Large intestine (tissue), 3 donors: ENCODE measurements around the gene TUBA3E. TPM values are rescaled to one million over a fixed set of nuclear protein-coding genes. Genes with fewer than 3 reads are reported as not detected.
A peak's percentile ranks its signal among the peaks of the same experiment; 100 is the strongest.
"Not testable (repeated sequence)": the region's sequence is repeated elsewhere in the genome, so short reads cannot be mapped to it uniquely, and the experiment has no call there.

ENCODE experiments used
- DNase-seq, 2 donors: peaks; one replicate each; pipeline versions ENCODE4 v3.0.0 to v3.0.0-alpha.2; 2013
- H3K27ac ChIP-seq: one replicate; pipeline ENCODE4 v1.5.1; 2013; ENCODE audit warnings: low read length
- H3K27me3 ChIP-seq: 2 replicates; pipeline ENCODE4 v1.6.1; 2013; ENCODE audit warnings: low read length; ENCODE audit not compliant: control insufficient read depth, insufficient read depth
- H3K36me3 ChIP-seq: 2 replicates; pipeline ENCODE4 v1.6.1; 2013; ENCODE audit warnings: low read length; ENCODE audit not compliant: control insufficient read depth, insufficient read depth
- H3K4me1 ChIP-seq: one replicate; pipeline ENCODE4 v1.6.1; 2013; ENCODE audit warnings: low read length; ENCODE audit not compliant: control insufficient read depth, insufficient read depth
- H3K4me3 ChIP-seq: one replicate; pipeline ENCODE4 v1.5.1; 2013; ENCODE audit warnings: low read length
- H3K9me3 ChIP-seq: one replicate; pipeline ENCODE4 v1.6.1; 2013; ENCODE audit warnings: mild to moderate bottlenecking, low read depth, low read length, moderate library complexity; ENCODE audit not compliant: control insufficient read depth
- WGBS: methylation state at CpG from one replicate; pipeline ENCODE4 v1.1.5; 2013; ENCODE audit warnings: low lambda C conversion rate; ENCODE audit not compliant: insufficient coverage; 5-methylcytosine and 5-hydroxymethylcytosine counted together
- polyA plus RNA-seq: library from polyadenylated mRNA; unstranded; fragments of 120-200 nt; gene quantifications from one replicate; pipeline ENCODE4 v1.2.1, GENCODE V29; 2013

TUBA3E gene
- polyA plus RNA-seq, 1 donor, result 0.09 TPM

GRCh38 chr2:130154773-130155765, 43.2 kb downstream of the TUBA3E start:
- Histone ChIP-seq H3K36me3 (peaks cover 36% of the 10 kb centered on the region), H3K4me1 (no peaks in the 10 kb centered on the region), H3K4me3 (no peak overlapping the region), H3K27ac (no peak overlapping the region), H3K9me3 (no peaks in the 10 kb centered on the region), H3K27me3 (no peaks in the 10 kb centered on the region)
- DNase-seq, result no peak
- WGBS, result no CpG with 5 or more reads among the region's 29 CpGs

DNA sequence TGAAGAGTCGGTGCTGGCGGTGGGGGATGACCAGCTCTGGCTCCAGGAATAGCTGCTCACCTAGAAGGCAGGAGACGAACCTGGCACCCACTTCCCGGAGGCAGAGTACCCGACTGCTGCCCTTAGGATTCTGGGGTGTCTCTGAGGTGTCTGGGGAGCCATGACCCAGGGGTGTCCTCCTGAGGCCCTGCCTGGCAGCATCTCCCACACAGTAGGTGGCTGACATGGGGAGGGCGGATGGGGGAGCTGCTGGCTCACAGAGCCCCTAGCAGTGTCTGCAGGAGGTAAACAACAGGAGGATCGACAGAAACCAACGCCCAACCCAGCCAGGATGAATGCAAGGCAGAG, 43.8 kb downstream of the TUBA3E start:
- not testable (repeated sequence) for DNase-seq, H3K4me3 ChIP-seq, H3K4me1 ChIP-seq, H3K27me3 ChIP-seq, H3K27ac ChIP-seq, H3K9me3 ChIP-seq
- peaks cover 36% of the 10 kb centered on the region for H3K36me3 ChIP-seq
- no CpG with 5 or more reads among the region's 8 CpGs for WGBS

- H3K27me3 ChIP-seq, H3K9me3 ChIP-seq, DNase-seq, H3K4me1 ChIP-seq, H3K27ac ChIP-seq, H3K4me3 ChIP-seq: not testable (repeated sequence)
- H3K36me3 ChIP-seq, result peaks cover 33% of the 10 kb centered on the region
- WGBS, result 100% methylated on average over 1 of the region's 23 CpGs
Measured at GRCh38 chr2:130153721-130154422, 44.4 kb downstream of the TUBA3E start.

GRCh38 chr2:130152816-130153595, 45.2 kb downstream of the TUBA3E start:
- H3K4me1 ChIP-seq, result no peaks in the 10 kb centered on the region
- no peak overlapping the region for H3K27ac ChIP-seq
- no peak for DNase-seq
- no peak overlapping the region for H3K4me3 ChIP-seq
- H3K36me3 ChIP-seq, result peaks cover 28% of the 10 kb centered on the region
- no peaks in the 10 kb centered on the region for H3K9me3 ChIP-seq
- WGBS, result no CpG with 5 or more reads among the region's 25 CpGs
- no peaks in the 10 kb centered on the region for H3K27me3 ChIP-seq

DNA sequence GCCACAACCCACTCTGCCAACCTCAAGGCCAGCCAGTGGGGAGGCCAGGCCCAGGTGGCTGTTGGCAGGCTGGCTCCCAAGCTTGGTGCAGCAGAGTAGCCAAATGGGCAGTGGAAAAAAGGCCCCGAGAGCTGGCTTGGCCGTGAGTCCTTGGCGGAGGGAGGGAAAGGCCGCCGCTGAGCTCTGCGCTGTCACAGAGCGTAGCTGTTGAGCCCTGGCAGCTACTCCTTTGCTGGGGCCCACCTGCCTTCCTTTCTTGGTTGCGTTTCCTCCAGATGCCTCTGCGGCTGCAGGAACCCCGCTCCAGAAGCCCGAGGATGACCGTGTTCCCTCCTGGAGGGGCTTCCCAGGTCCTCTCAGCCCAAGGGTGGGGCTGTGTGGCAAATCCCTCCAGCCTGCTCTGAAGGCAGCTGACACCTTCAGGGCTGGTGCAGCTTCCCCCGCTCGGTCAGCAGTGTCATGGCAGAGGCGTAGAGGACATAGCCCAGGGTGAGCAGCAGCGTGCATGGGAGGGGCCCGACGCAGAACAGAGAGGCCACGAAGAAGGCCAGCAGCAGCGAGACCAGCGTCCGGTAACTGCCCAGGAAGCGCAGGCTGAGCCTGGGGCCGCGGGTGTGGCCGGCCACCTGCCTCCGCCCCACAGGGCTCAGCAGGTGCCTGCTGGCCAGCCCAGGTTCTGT, 46.0 kb downstream of the TUBA3E start:
- not testable (repeated sequence) for H3K27me3 ChIP-seq, H3K9me3 ChIP-seq, DNase-seq, H3K4me1 ChIP-seq, H3K27ac ChIP-seq, H3K4me3 ChIP-seq
- H3K36me3 ChIP-seq, result peaks cover 28% of the 10 kb centered on the region
- no CpG with 5 or more reads among the region's 27 CpGs for WGBS

GRCh38 chr2:130151145-130151512, 47.1 kb downstream of the TUBA3E start:
- not testable (repeated sequence) for H3K27me3 ChIP-seq, H3K4me1 ChIP-seq, DNase-seq, H3K4me3 ChIP-seq, H3K27ac ChIP-seq, H3K9me3 ChIP-seq
- whole genome bisulfite sequencing, result no CpG with 5 or more reads among the region's 5 CpGs
- peaks cover 28% of the 10 kb centered on the region for H3K36me3 ChIP-seq

- Histone ChIP-seq H3K36me3 (peaks cover 26% of the 10 kb centered on the region), H3K27me3 (peaks cover 5% of the 10 kb centered on the region), H3K27ac (no peak overlapping the region), H3K4me1 (no peaks in the 10 kb centered on the region), H3K9me3 (no peaks in the 10 kb centered on the region), H3K4me3 (no peak overlapping the region)
- no peak for DNase-seq
- no CpG with 5 or more reads among the region's 23 CpGs for WGBS
Measured at GRCh38 chr2:130150181-130151144, 47.8 kb downstream of the TUBA3E start.

- WGBS, result 70% methylated on average over 2 of the region's 6 CpGs
- not testable (repeated sequence) for H3K9me3 ChIP-seq, H3K4me3 ChIP-seq, DNase-seq, H3K27ac ChIP-seq, H3K27me3 ChIP-seq, H3K4me1 ChIP-seq
- peaks cover 14% of the 10 kb centered on the region for H3K36me3 ChIP-seq
Measured at GRCh38 chr2:130148515-130148914, 49.7 kb downstream of the TUBA3E start.

DNA sequence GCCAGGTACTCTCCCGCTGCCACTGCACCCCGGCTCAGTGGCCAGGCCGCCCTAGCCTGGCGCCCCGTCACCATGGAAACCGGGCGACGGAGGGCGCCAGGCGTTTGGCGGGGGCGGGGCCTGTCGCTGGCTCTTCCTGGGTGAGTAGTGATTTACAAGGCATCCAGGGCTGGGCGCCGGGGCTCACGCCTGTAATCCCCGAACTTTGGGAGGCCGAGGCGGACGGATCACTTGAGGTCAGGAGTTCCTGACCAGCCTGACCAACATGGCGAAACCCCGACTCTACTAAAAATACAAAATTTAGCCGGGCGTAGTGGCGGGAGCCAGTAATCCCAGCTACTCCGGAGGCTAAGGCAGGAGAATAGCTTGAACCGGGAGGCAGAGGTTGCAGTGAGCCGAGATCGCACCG, 53.2 kb downstream of the TUBA3E start, which contains the start of gene CCDC74B:
TSS of gene CCDC74B (minus strand) at position 107 of the 409 bp plus-strand sequence. CDS start 116 bp downstream, outside the sequence.
- H3K36me3 ChIP-seq, H3K27ac ChIP-seq, H3K9me3 ChIP-seq, H3K4me1 ChIP-seq: not testable (repeated sequence)
- H3K4me3 ChIP-seq, result peak within 1 kb of the TSS; percentile 23
- WGBS, result no CpG with 5 or more reads among the region's 30 CpGs
- DNase-seq, result peak in 1 of 2 donors; percentile 13
- peaks cover 15% of the 10 kb centered on the region for H3K27me3 ChIP-seq
